Measurements from ENCODE around the gene PLPP1. TPM values are rescaled to one million over a fixed set of nuclear protein-coding genes. Genes with fewer than 3 reads are reported as not detected.

Gene PLPP1
- total and polyA plus RNA-seq, 2 of the 8 experiments (the other 6 are each of a cell fraction or from before 2014, with no cell fraction given): 43.7 to 91.3 TPM

- TF ChIP-seq TBP (IDR thresholded peaks at IDR 0.05; ENCODE audit: low read depth, low read length) (no peak), RXRA (IDR thresholded peaks at IDR 0.05; ENCODE audit: insufficient read depth, low read depth, low read length) (no peak), TEAD4 (IDR thresholded peaks at IDR 0.05; ENCODE audit: low read depth, low read length) (no peak), KDM5A (IDR thresholded peaks at IDR 0.05; ENCODE audit: low read length) (no peak), MAX (IDR thresholded peaks at IDR 0.05) (0 out of 2 replicates have a peak, but pooled peaks have one; percentile 17), CTCF (IDR thresholded peaks at IDR 0.05; ENCODE audit: control extremely low read depth in 1 of 3, insufficient read depth in 1 of 3, low read depth in 1 of 3, low read length in 3 of 3) (no peak), RAD21 (IDR thresholded peaks at IDR 0.05 in 1 of 2, conservative IDR thresholded peaks at IDR 0.05 in 1 of 2; ENCODE audit: low read depth in 2 of 2, low read length in 2 of 2) (no peak), ASH2L (IDR thresholded peaks at IDR 0.05; ENCODE audit: low read length) (no peak), CHD2 (IDR thresholded peaks at IDR 0.05; ENCODE audit: low read length) (no peak), BCL11A (IDR thresholded peaks at IDR 0.05; ENCODE audit: low read depth in 2 of 2, low read length in 2 of 2) (no peak), TAF1 (IDR thresholded peaks at IDR 0.05; ENCODE audit: low read depth, low read length) (no peak), RFX5 (IDR thresholded peaks at IDR 0.05; ENCODE audit: borderline replicate concordance, low read depth, low read length) (no peak), MAFK (IDR thresholded peaks at IDR 0.05; ENCODE audit: low read depth, low read length) (no peak), BRCA1 (IDR thresholded peaks at IDR 0.05; ENCODE audit: low read depth, low read length) (no peak), HDAC2 (IDR thresholded peaks at IDR 0.05; ENCODE audit: borderline replicate concordance in 1 of 2, low read depth in 2 of 2, low read length in 2 of 2) (peak; percentile 60 to 90; a peak in 2 of 4 replicates), SUZ12 (IDR thresholded peaks at IDR 0.05; ENCODE audit: low read length) (no peak), BACH1 (IDR thresholded peaks at IDR 0.05; ENCODE audit: low read length) (peak; percentile 65), JUND (IDR thresholded peaks at IDR 0.05; ENCODE audit: low read length) (no peak), CTBP2 (IDR thresholded peaks at IDR 0.05; ENCODE audit: borderline replicate concordance, insufficient read depth, insufficient read length, low read length) (no peak), TAF7 (optimal IDR thresholded peaks at IDR 0.05; ENCODE audit: borderline replicate concordance, low read depth, low read length) (no peak), CHD1 (IDR thresholded peaks at IDR 0.05; ENCODE audit: low read depth, low read length) (no peak)
Observed at GRCh38 chr5:55485073-55485472, 49.7 kb downstream of the PLPP1 start (continued).

Data from H1 (cell line).